Fibroblast of skin of right biceps (primary cell): ENCODE measurements around the gene IFI16.
"Not testable (repeated sequence)": the region's sequence is repeated elsewhere in the genome, so short reads cannot be mapped to it uniquely, and the experiment has no call there.

Source experiments
- DNase-seq: peaks from one replicate; pipeline ENCODE4 v3.0.0-alpha.2; 2013

The IFI16 gene

GRCh38 chr1:159008744-159009188 is 941 bp upstream of the IFI16 start:
- peak; percentile 38 for DNase-seq

GRCh38 chr1:159009287-159009686 is 420 bp upstream of the IFI16 start:
- no peak for DNase-seq

- no peak for DNase-seq
Observed at GRCh38 chr1:159010391-159010790, 684 bp downstream of the IFI16 start.

- DNase-seq, result not testable (repeated sequence)
Observed at GRCh38 chr1:159011001-159011400, 1.3 kb downstream of the IFI16 start.

GRCh38 chr1:159011751-159012150 is 2.0 kb downstream of the IFI16 start:
- no peak for DNase-seq

GRCh38 chr1:159012495-159012894 is 2.8 kb downstream of the IFI16 start:
- peak; percentile 52 for DNase-seq

GRCh38 chr1:159014003-159014571 is 4.4 kb downstream of the IFI16 start:
- no peak for DNase-seq

GRCh38 chr1:159014851-159015250 is 5.1 kb downstream of the IFI16 start:
- no peak for DNase-seq

- DNase-seq, result peak; percentile 86
Observed at GRCh38 chr1:159015440-159015909, 5.8 kb downstream of the IFI16 start.

- no peak for DNase-seq
Observed at GRCh38 chr1:159023723-159024122, 14.0 kb downstream of the IFI16 start.

GRCh38 chr1:159025043-159025442 is 15.3 kb downstream of the IFI16 start:
- no peak for DNase-seq

GRCh38 chr1:159026841-159027240 is 17.1 kb downstream of the IFI16 start:
- not testable (repeated sequence) for DNase-seq

- no peak for DNase-seq
Observed at GRCh38 chr1:159030311-159030710, 20.6 kb downstream of the IFI16 start.

GRCh38 chr1:159030877-159031447 is 21.3 kb downstream of the IFI16 start:
- peak; percentile 14 for DNase-seq

GRCh38 chr1:159040206-159040605 is 30.5 kb downstream of the IFI16 start:
- DNase-seq, result peak; percentile 87

- no peak for DNase-seq
Observed at GRCh38 chr1:159040893-159041724, 31.4 kb downstream of the IFI16 start.

GRCh38 chr1:159046486-159046885 is 36.8 kb downstream of the IFI16 start:
- DNase-seq, result not testable (repeated sequence)

- DNase-seq, result no peak
Observed at GRCh38 chr1:159051436-159051835, 41.7 kb downstream of the IFI16 start.

GRCh38 chr1:159054427-159054826 is 44.7 kb downstream of the IFI16 start:
- peak; percentile 12 for DNase-seq

GRCh38 chr1:159055181-159055641 is 45.5 kb downstream of the IFI16 start:
- DNase-seq, result no peak

GRCh38 chr1:159056069-159056698 is 46.5 kb downstream of the IFI16 start:
- no peak for DNase-seq

GRCh38 chr1:159058751-159059150 is 49.0 kb downstream of the IFI16 start:
- no peak for DNase-seq

GRCh38 chr1:159065106-159065505 is 55.4 kb downstream of the IFI16 start:
- DNase-seq, result no peak
